ENCODE measurements around the gene ARHGAP15. TPM values are rescaled to one million over a fixed set of nuclear protein-coding genes. Genes with fewer than 3 reads are reported as not detected.

Gene ARHGAP15
- total RNA-seq, 3 donors from 2014 or later (not counting 1 experiment from before 2014, with no cell fraction given) = 148 to 168 (median 165) TPM

GRCh38 chr2:143623231-143623908, 494.2 kb downstream of the ARHGAP15 start:
- H3K27me3 ChIP-seq (ENCODE audit: control insufficient read depth, insufficient read depth, low read length) = no peaks in the 10 kb centered on the region
- 86% methylated on average over 5 of the region's 6 CpGs for WGBS (ENCODE audit: insufficient coverage)

DNA sequence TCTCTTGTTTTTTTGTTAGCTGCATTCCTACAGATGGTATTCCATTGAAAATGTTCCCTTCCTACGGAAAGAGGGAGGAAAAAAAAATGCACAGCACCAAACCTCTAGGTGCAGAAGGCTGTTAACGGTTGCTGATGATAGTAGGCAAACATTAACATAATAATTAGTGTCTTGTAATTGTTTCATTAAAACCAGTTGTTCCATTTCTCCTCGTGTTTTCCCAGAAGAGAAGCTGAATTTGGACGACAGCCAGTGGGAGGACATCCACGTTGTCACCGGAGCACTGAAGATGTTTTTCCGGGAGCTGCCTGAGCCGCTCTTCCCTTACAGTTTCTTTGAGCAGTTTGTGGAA, 494.7 kb downstream of the ARHGAP15 start:
- H3K4me3 ChIP-seq (ENCODE audit: low read length) = no peak overlapping the region
- H3K9me3 ChIP-seq (ENCODE audit: control insufficient read depth, insufficient read depth, low read length) = no peaks in the 10 kb centered on the region
- Mint-ChIP-seq H3K36me3 (peaks cover 41% of the 10 kb centered on the region), H3K9me3 (peaks cover 0 to 3% of the 10 kb centered on the region in 2 donors), H3K27me3 (ENCODE audit: low read depth in 2 of 2) (no peaks in the 10 kb centered on the region), H3K4me3 (no peak overlapping the region), H3K27ac (no peak overlapping the region), H3K4me1 (peaks cover 34 to 39% of the 10 kb centered on the region in 2 donors)
- TF ChIP-seq CTCF (IDR thresholded peaks at IDR 0.05) = no peak
- H3K27ac ChIP-seq (ENCODE audit: low read length) = no peak overlapping the region
- 99% methylated on average over 7 of the region's 8 CpGs for WGBS (ENCODE audit: insufficient coverage)
- peaks cover 34% of the 10 kb centered on the region for H3K36me3 ChIP-seq (ENCODE audit: control insufficient read depth, insufficient read depth, low read length)
- ATAC-seq (no peak), DNase-seq (no peak)
- intact Hi-C loops (cut with micrococcal nuclease) = no loop called here
- no peaks in the 10 kb centered on the region for H3K27me3 ChIP-seq (ENCODE audit: control insufficient read depth, insufficient read depth, low read length)
- no peaks in the 10 kb centered on the region for H3K4me1 ChIP-seq (ENCODE audit: control insufficient read depth, insufficient read depth, low read length)

More at GRCh38 chr2:143623231-143623908, 494.2 kb downstream of the ARHGAP15 start:
- no peak for TF ChIP-seq CTCF (IDR thresholded peaks at IDR 0.05)
- intact Hi-C loops (cut with micrococcal nuclease) = no loop called here
- Mint-ChIP-seq H3K9me3 (peaks cover 0 to 3% of the 10 kb centered on the region in 2 donors), H3K4me1 (peaks cover 29 to 34% of the 10 kb centered on the region in 2 donors), H3K4me3 (no peak overlapping the region), H3K27me3 (ENCODE audit: low read depth in 2 of 2) (no peaks in the 10 kb centered on the region), H3K27ac (peak overlapping the region in 1 of 2 donors; percentile 27), H3K36me3 (peaks cover 36% of the 10 kb centered on the region)
- H3K4me1 ChIP-seq (ENCODE audit: control insufficient read depth, insufficient read depth, low read length) = no peaks in the 10 kb centered on the region
- no peak for ATAC-seq
- no peak overlapping the region for H3K27ac ChIP-seq (ENCODE audit: low read length)
- no peaks in the 10 kb centered on the region for H3K9me3 ChIP-seq (ENCODE audit: control insufficient read depth, insufficient read depth, low read length)
- peaks cover 37% of the 10 kb centered on the region for H3K36me3 ChIP-seq (ENCODE audit: control insufficient read depth, insufficient read depth, low read length)
- no peak overlapping the region for H3K4me3 ChIP-seq (ENCODE audit: low read length)
- DNase-seq = no peak

GRCh38 chr2:143629340-143629739, 500.1 kb downstream of the ARHGAP15 start:
- ATAC-seq = no peak
- H3K27ac ChIP-seq (ENCODE audit: low read length) = no peak overlapping the region
- peaks cover 28 to 30% of the 10 kb centered on the region in 2 donors for H3K4me1 Mint-ChIP-seq
- no peak overlapping the region for H3K4me3 Mint-ChIP-seq
- intact Hi-C loops (cut with micrococcal nuclease) = no loop called here
- H3K4me1 ChIP-seq (ENCODE audit: control insufficient read depth, insufficient read depth, low read length) = no peaks in the 10 kb centered on the region
- no peaks in the 10 kb centered on the region for H3K27me3 ChIP-seq (ENCODE audit: control insufficient read depth, insufficient read depth, low read length)
- no peaks in the 10 kb centered on the region for H3K27me3 Mint-ChIP-seq (ENCODE audit: low read depth in 2 of 2)
- DNase-seq = no peak
- TF ChIP-seq CTCF (IDR thresholded peaks at IDR 0.05) = no peak
- H3K27ac Mint-ChIP-seq = no peak overlapping the region
- H3K9me3 ChIP-seq (ENCODE audit: control insufficient read depth, insufficient read depth, low read length) = no peaks in the 10 kb centered on the region
- peaks cover 40% of the 10 kb centered on the region for H3K36me3 Mint-ChIP-seq
- peaks cover 35% of the 10 kb centered on the region for H3K36me3 ChIP-seq (ENCODE audit: control insufficient read depth, insufficient read depth, low read length)
- no peak overlapping the region for H3K4me3 ChIP-seq (ENCODE audit: low read length)
- H3K9me3 Mint-ChIP-seq = peaks cover 0 to 3% of the 10 kb centered on the region in 2 donors

Data from natural killer cell (primary cell).